ENCODE data around the gene SARS1. TPM values are rescaled to one million over a fixed set of nuclear protein-coding genes. Genes with fewer than 3 reads are reported as not detected.
"Not testable (repeated sequence)": the region's sequence is repeated elsewhere in the genome, so short reads cannot be mapped to it uniquely, and the experiment has no call there.

Gene SARS1
- polyA plus RNA-seq (2013, experiment 1 of 2): 201 TPM
- polyA plus RNA-seq (2013, experiment 2 of 2): 192 TPM

GRCh38 chr1:109213824-109214693 lies at the start of gene SARS1:
SARS1 (plus strand) TSS chr1:109213918; CDS start chr1:109213993, 75 bp downstream.
- H3K36me3 ChIP-seq (ENCODE audit: control insufficient read depth, insufficient read depth, low read length): peaks cover 37% of the 10 kb centered on the region
- peak within 1 kb of the TSS; percentile 86 for H3K4me3 ChIP-seq (ENCODE audit: extremely low read depth, insufficient read depth, low read length, poor library complexity, severe bottlenecking)
- H3K4me1 ChIP-seq (ENCODE audit: control insufficient read depth, insufficient read depth, low read length, poor library complexity, severe bottlenecking): peaks cover 2% of the 10 kb centered on the region
- H3K27ac ChIP-seq (ENCODE audit: low read depth, low read length, severe bottlenecking): peak within 1 kb of the TSS; percentile 97
- 0 to 1% methylated on average over 36 to 55 of the region's 64 CpGs for WGBS, 2 experiments (ENCODE audit: insufficient coverage in 2 of 2)
- no peaks in the 10 kb centered on the region for H3K9me3 ChIP-seq (ENCODE audit: control insufficient read depth, low read length)

- peaks cover 7% of the 10 kb centered on the region for H3K4me1 ChIP-seq (ENCODE audit: control insufficient read depth, insufficient read depth, low read length, poor library complexity, severe bottlenecking)
- H3K9me3 ChIP-seq (ENCODE audit: control insufficient read depth, low read length): no peaks in the 10 kb centered on the region
- H3K27ac ChIP-seq (ENCODE audit: low read depth, low read length, severe bottlenecking): no peak overlapping the region
- H3K36me3 ChIP-seq (ENCODE audit: control insufficient read depth, insufficient read depth, low read length): no peaks in the 10 kb centered on the region
- H3K4me3 ChIP-seq (ENCODE audit: extremely low read depth, insufficient read depth, low read length, poor library complexity, severe bottlenecking): no peak overlapping the region
- 92 to 98% methylated on average over 5 of the region's 8 CpGs for WGBS, 2 experiments (ENCODE audit: insufficient coverage in 2 of 2)
Observed at GRCh38 chr1:109164538-109164937, 49.2 kb upstream of the SARS1 start.

GRCh38 chr1:109167001-109167506 lies 46.7 kb upstream of the SARS1 start:
- H3K4me3 ChIP-seq (ENCODE audit: extremely low read depth, insufficient read depth, low read length, poor library complexity, severe bottlenecking): no peak overlapping the region
- 82 to 92% methylated on average over 5 to 7 of the region's 7 CpGs for WGBS, 2 experiments (ENCODE audit: insufficient coverage in 2 of 2)
- no peak overlapping the region for H3K27ac ChIP-seq (ENCODE audit: low read depth, low read length, severe bottlenecking)
- no peaks in the 10 kb centered on the region for H3K9me3 ChIP-seq (ENCODE audit: control insufficient read depth, low read length)
- no peaks in the 10 kb centered on the region for H3K36me3 ChIP-seq (ENCODE audit: control insufficient read depth, insufficient read depth, low read length)
- H3K4me1 ChIP-seq (ENCODE audit: control insufficient read depth, insufficient read depth, low read length, poor library complexity, severe bottlenecking): peaks cover 13% of the 10 kb centered on the region

GRCh38 chr1:109170035-109170764 lies 43.5 kb upstream of the SARS1 start:
- peaks cover 8% of the 10 kb centered on the region for H3K4me1 ChIP-seq (ENCODE audit: control insufficient read depth, insufficient read depth, low read length, poor library complexity, severe bottlenecking)
- no peak overlapping the region for H3K4me3 ChIP-seq (ENCODE audit: extremely low read depth, insufficient read depth, low read length, poor library complexity, severe bottlenecking)
- no peak overlapping the region for H3K27ac ChIP-seq (ENCODE audit: low read depth, low read length, severe bottlenecking)
- H3K9me3 ChIP-seq (ENCODE audit: control insufficient read depth, low read length): no peaks in the 10 kb centered on the region
- H3K36me3 ChIP-seq (ENCODE audit: control insufficient read depth, insufficient read depth, low read length): no peaks in the 10 kb centered on the region
- WGBS, 2 experiments (ENCODE audit: insufficient coverage in 2 of 2): 91 to 100% methylated on average over 3 to 4 of the region's 7 CpGs

GRCh38 chr1:109171646-109172045 lies 42.1 kb upstream of the SARS1 start:
- no peak overlapping the region for H3K27ac ChIP-seq (ENCODE audit: low read depth, low read length, severe bottlenecking)
- no peak overlapping the region for H3K4me3 ChIP-seq (ENCODE audit: extremely low read depth, insufficient read depth, low read length, poor library complexity, severe bottlenecking)
- H3K36me3 ChIP-seq (ENCODE audit: control insufficient read depth, insufficient read depth, low read length): no peaks in the 10 kb centered on the region
- 97 to 98% methylated on average over 9 of the region's 10 CpGs for WGBS, 2 experiments (ENCODE audit: insufficient coverage in 2 of 2)
- H3K4me1 ChIP-seq (ENCODE audit: control insufficient read depth, insufficient read depth, low read length, poor library complexity, severe bottlenecking): peaks cover 8% of the 10 kb centered on the region
- no peaks in the 10 kb centered on the region for H3K9me3 ChIP-seq (ENCODE audit: control insufficient read depth, low read length)

GRCh38 chr1:109176349-109176748 lies 37.4 kb upstream of the SARS1 start:
- no CpG with 5 or more reads among the region's 1 CpG for WGBS, 2 experiments (ENCODE audit: insufficient coverage in 2 of 2)
- not testable (repeated sequence) for H3K9me3 ChIP-seq (ENCODE audit: control insufficient read depth, low read length); H3K27ac ChIP-seq (ENCODE audit: low read depth, low read length, severe bottlenecking)

GRCh38 chr1:109180715-109181084 lies 33.0 kb upstream of the SARS1 start:
- H3K27ac ChIP-seq (ENCODE audit: low read depth, low read length, severe bottlenecking); H3K4me3 ChIP-seq (ENCODE audit: extremely low read depth, insufficient read depth, low read length, poor library complexity, severe bottlenecking): not testable (repeated sequence)
- 100% methylated on average over 1 of the region's 3 CpGs; no CpG with 5 or more reads in 1 of the 2 experiments for WGBS, 2 experiments (ENCODE audit: insufficient coverage in 2 of 2)

More at GRCh38 chr1:109176349-109176748, 37.4 kb upstream of the SARS1 start:
- H3K36me3 ChIP-seq (ENCODE audit: control insufficient read depth, insufficient read depth, low read length); H3K4me1 ChIP-seq (ENCODE audit: control insufficient read depth, insufficient read depth, low read length, poor library complexity, severe bottlenecking); H3K4me3 ChIP-seq (ENCODE audit: extremely low read depth, insufficient read depth, low read length, poor library complexity, severe bottlenecking): not testable (repeated sequence)

GRCh38 chr1:109181085-109181806 lies 32.5 kb upstream of the SARS1 start:
- no peak overlapping the region for H3K4me3 ChIP-seq (ENCODE audit: extremely low read depth, insufficient read depth, low read length, poor library complexity, severe bottlenecking)
- H3K36me3 ChIP-seq (ENCODE audit: control insufficient read depth, insufficient read depth, low read length): no peaks in the 10 kb centered on the region
- H3K9me3 ChIP-seq (ENCODE audit: control insufficient read depth, low read length): no peaks in the 10 kb centered on the region
- WGBS, 2 experiments (ENCODE audit: insufficient coverage in 2 of 2): 0 to 50% methylated on average over 1 to 4 of the region's 4 CpGs
- no peaks in the 10 kb centered on the region for H3K4me1 ChIP-seq (ENCODE audit: control insufficient read depth, insufficient read depth, low read length, poor library complexity, severe bottlenecking)
- H3K27ac ChIP-seq (ENCODE audit: low read depth, low read length, severe bottlenecking): no peak overlapping the region

More at GRCh38 chr1:109180715-109181084, 33.0 kb upstream of the SARS1 start:
- not testable (repeated sequence) for H3K9me3 ChIP-seq (ENCODE audit: control insufficient read depth, low read length); H3K36me3 ChIP-seq (ENCODE audit: control insufficient read depth, insufficient read depth, low read length); H3K4me1 ChIP-seq (ENCODE audit: control insufficient read depth, insufficient read depth, low read length, poor library complexity, severe bottlenecking)

GRCh38 chr1:109181807-109182163 lies 31.9 kb upstream of the SARS1 start:
- WGBS, 2 experiments (ENCODE audit: insufficient coverage in 2 of 2): 75 to 90% methylated on average over 1 to 2 of the region's 4 CpGs
- no peak overlapping the region for H3K4me3 ChIP-seq (ENCODE audit: extremely low read depth, insufficient read depth, low read length, poor library complexity, severe bottlenecking)
- H3K36me3 ChIP-seq (ENCODE audit: control insufficient read depth, insufficient read depth, low read length): no peaks in the 10 kb centered on the region
- no peaks in the 10 kb centered on the region for H3K9me3 ChIP-seq (ENCODE audit: control insufficient read depth, low read length)
- no peaks in the 10 kb centered on the region for H3K4me1 ChIP-seq (ENCODE audit: control insufficient read depth, insufficient read depth, low read length, poor library complexity, severe bottlenecking)
- H3K27ac ChIP-seq (ENCODE audit: low read depth, low read length, severe bottlenecking): no peak overlapping the region

- no peak overlapping the region for H3K27ac ChIP-seq (ENCODE audit: low read depth, low read length, severe bottlenecking)
- WGBS, 2 experiments (ENCODE audit: insufficient coverage in 2 of 2): 89% methylated on average over 1 of the region's 3 CpGs; no CpG with 5 or more reads in 1 of the 2 experiments
Observed at GRCh38 chr1:109183058-109183738, 30.5 kb upstream of the SARS1 start.

More at GRCh38 chr1:109183058-109183738, 30.5 kb upstream of the SARS1 start:
- Histone ChIP-seq H3K36me3 (ENCODE audit: control insufficient read depth, insufficient read depth, low read length) (no peaks in the 10 kb centered on the region), H3K9me3 (ENCODE audit: control insufficient read depth, low read length) (no peaks in the 10 kb centered on the region), H3K4me3 (ENCODE audit: extremely low read depth, insufficient read depth, low read length, poor library complexity, severe bottlenecking) (no peak overlapping the region), H3K4me1 (ENCODE audit: control insufficient read depth, insufficient read depth, low read length, poor library complexity, severe bottlenecking) (no peaks in the 10 kb centered on the region)

Data from mesodermal cell (in vitro differentiated cells).